Dendritic cell treated with granulocyte-macrophage colony-stimulating factor and Interleukin-4, amounts not matched to agents 40 ng/mL and 50 ng/mL, for 4 days (primary cell): ENCODE results near the gene CBLC.
A peak's percentile ranks its signal among the peaks of the same experiment; 100 is the strongest.

ENCODE experiments used
- H3K27ac Mint-ChIP-seq: one replicate; pipeline ENCODE4 v1.8.0; 2022; ENCODE audit warnings: mild to moderate bottlenecking, mixed read lengths
- H3K27me3 Mint-ChIP-seq: one replicate; pipeline ENCODE4 v1.8.0; 2022; ENCODE audit warnings: mild to moderate bottlenecking, mixed read lengths
- H3K36me3 Mint-ChIP-seq: one replicate; pipeline ENCODE4 v1.8.0; 2022; ENCODE audit warnings: low read depth, mixed read lengths
- H3K4me1 Mint-ChIP-seq: one replicate; pipeline ENCODE4 v1.8.0; 2022; ENCODE audit warnings: low read depth, mixed read lengths
- H3K4me3 Mint-ChIP-seq: one replicate; pipeline ENCODE4 v1.8.0; 2022; ENCODE audit warnings: mild to moderate bottlenecking, moderate library complexity, mixed read lengths
- H3K9me3 Mint-ChIP-seq: one replicate; pipeline ENCODE4 v1.8.0; 2022; ENCODE audit warnings: mixed read lengths
- intact Hi-C: fragments of 100-400 bp; cut with micrococcal nuclease; formaldehyde crosslinking; loops from one replicate; pipeline ENCODE4 v1.15.0; 2022

The CBLC gene

DNA sequence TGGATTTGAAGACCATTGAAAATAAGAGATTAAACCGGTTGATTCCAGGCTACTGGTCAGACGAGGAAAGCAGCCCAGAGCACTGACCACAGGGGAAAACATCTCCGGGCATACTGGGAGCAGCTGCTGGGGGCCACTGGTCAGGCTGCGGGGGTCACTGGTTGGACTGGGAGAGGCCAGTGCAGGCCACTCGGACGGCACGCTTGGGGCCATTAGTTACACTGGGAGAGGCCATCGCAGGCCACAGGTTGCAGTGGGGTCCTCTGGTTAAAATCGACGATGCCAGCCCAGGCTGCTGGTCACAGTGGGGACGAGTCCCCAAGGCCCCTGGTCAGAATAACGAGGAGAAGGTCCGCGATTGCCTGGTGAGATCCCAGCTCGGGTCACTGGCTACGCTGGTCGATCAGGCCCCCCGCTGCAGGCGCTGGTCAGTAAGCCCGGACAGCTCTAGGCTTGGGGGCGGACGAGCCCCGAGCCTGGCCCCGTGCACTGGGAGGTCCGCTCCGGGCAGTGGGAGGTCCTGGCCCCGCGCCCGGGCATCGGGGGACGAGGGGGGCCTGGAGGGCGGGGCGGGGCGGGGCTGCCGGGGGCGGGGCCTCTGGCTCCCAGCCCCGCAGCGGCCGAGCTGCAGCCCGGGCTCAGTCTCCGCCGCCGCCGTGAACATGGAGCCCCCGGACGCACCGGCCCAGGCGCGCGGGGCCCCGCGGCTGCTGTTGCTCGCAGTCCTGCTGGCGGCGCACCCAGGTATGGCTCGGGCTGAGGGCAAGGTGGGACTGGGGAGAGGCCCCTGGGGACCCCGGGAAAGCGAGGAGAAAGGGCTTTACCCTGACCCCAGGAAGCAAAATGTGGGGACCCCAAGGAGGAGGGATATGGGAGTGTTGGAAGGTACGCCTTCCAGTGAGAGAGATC is 31.0 kb downstream of the CBLC start, which contains the start of gene BCAM:
TSS of gene BCAM (plus strand) at position 641 of the 909 bp plus-strand sequence. CDS start at position 663, 22 bp downstream.
- Mint-ChIP-seq H3K4me1 (peaks cover 25% of the 10 kb centered on the region), H3K36me3 (no peaks in the 10 kb centered on the region), H3K9me3 (no peaks in the 10 kb centered on the region), H3K27me3 (peaks cover 57% of the 10 kb centered on the region), H3K4me3 (peak within 1 kb of the TSS; percentile 68), H3K27ac (no peak within 1 kb of the TSS)
- intact Hi-C loops, result no loop called here

DNA sequence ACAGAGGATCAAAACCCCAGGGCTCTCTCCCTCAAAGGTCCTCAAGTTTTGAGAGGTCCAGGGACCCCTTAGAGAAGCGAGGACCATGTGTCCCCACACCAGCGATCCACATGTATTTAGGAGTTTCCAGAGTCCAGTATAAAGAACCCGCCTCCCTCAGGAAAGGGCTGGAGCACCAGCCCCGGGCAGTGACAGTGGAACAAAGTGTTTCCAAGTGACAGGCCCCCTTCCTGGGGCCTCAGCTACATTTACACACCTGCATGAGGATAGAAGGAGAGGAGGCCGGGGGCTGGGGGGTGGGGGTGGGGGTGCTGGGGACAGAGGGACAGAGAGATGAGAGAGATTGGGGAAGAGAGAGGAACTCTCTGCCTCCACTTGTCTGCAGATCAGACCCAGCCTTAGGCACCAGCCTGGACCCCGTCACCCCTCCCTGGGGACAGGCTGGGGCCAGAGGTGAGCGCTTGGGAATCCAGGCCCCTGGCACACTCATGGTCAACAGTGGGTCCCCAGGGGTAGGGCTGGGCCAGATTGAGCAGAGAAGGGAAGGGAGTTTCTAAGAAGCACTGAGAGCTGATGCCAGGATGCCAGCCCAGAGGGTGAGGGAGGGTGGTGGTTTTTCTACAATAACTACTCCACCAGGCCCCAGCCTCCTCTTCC is 32.0 kb downstream of the CBLC start:
- Mint-ChIP-seq H3K9me3 (no peaks in the 10 kb centered on the region), H3K27me3 (peaks cover 49% of the 10 kb centered on the region), H3K27ac (no peak overlapping the region), H3K4me1 (peaks cover 35% of the 10 kb centered on the region), H3K4me3 (peak overlapping the region; percentile 68), H3K36me3 (no peaks in the 10 kb centered on the region)
- intact Hi-C loops, result no loop called here

DNA sequence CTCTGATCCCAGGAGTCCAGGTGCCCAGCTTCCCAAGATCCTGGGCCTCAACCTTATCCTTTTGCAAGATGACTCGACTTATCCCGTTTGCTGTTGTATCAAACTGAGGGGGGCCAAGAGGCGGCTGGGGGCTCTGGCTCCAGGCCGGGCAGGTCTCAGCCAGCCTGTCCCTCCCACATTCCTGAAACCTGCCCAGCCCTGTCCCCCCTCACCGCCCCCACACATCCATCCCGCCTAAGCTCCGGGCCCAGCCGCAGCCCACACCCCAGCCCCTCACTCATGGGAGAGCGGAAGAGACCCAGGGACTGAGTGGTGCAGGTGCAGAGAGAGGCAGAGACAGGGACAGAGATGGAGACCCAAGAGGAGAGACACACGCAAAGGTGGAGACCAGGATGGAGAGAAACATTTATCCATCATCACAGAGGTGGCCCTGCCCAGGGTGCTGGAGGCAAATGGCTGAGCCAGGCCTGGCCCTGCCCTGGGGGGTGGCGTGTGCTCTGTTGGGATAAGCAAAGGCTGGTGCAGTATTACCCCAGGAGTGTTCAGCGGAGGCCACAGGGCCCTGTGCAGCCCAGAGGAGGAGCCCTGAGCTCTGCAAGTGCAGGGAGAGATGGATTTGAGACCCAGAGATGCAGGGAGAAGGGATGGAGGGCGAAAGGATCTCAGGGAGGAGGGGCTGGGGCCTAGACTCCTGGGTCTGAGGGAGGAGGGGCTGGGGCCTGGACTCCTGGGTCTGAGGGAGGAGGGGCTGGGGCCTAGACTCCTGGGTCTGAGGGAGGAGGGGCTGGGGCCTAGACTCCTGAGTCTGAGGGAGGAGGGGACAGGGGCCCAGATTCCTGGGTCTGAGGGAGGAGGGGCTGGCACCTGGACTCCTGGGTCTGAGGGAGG is 32.8 kb downstream of the CBLC start:
- intact Hi-C loops, result no loop called here
- no peak overlapping the region for H3K4me3 Mint-ChIP-seq
- H3K27me3 Mint-ChIP-seq, result peaks cover 48% of the 10 kb centered on the region

DNA sequence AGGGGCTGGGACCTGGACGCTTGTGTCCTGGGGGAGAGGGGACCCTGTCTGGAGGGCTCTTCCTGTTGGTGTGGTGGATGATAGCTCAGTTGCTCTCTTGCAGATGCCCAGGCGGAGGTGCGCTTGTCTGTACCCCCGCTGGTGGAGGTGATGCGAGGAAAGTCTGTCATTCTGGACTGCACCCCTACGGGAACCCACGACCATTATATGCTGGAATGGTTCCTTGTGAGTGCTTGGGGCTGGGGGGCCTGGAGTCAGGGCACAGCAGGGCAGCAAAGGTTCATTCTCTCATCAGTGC is 33.4 kb downstream of the CBLC start:
- H3K4me3 Mint-ChIP-seq, result no peak overlapping the region

More for the DNA sequence above, 32.8 kb downstream of the CBLC start:
- Mint-ChIP-seq H3K36me3 (no peaks in the 10 kb centered on the region), H3K4me1 (peaks cover 37% of the 10 kb centered on the region), H3K27ac (peak overlapping the region; percentile 22), H3K9me3 (no peaks in the 10 kb centered on the region)

DNA sequence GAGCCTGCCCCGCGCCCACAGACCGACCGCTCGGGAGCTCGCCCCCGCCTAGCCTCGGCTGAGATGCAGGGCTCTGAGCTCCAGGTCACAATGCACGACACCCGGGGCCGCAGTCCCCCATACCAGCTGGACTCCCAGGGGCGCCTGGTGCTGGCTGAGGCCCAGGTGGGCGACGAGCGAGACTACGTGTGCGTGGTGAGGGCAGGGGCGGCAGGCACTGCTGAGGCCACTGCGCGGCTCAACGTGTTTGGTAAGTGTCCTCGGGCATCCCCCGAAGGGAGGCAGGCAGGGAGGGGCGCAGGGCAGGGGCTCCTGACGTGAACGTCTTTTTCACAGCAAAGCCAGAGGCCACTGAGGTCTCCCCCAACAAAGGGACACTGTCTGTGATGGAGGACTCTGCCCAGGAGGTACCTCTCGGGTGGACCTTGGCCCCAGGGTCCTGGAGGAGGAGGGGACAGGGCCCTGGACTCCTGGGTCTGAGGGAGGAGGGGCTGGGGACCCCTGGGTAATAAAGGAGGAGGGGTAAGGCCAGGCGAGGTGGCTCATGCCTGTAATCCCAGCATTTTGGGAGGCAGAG is 34.5 kb downstream of the CBLC start:
- Mint-ChIP-seq H3K4me1 (peaks cover 30% of the 10 kb centered on the region), H3K27ac (no peak overlapping the region), H3K36me3 (no peaks in the 10 kb centered on the region), H3K9me3 (no peaks in the 10 kb centered on the region), H3K4me3 (no peak overlapping the region), H3K27me3 (peaks cover 40% of the 10 kb centered on the region)
- intact Hi-C loops, result no loop called here

More for the DNA sequence above, 33.4 kb downstream of the CBLC start:
- Mint-ChIP-seq H3K9me3 (no peaks in the 10 kb centered on the region), H3K27ac (no peak overlapping the region), H3K4me1 (peaks cover 37% of the 10 kb centered on the region), H3K27me3 (peaks cover 48% of the 10 kb centered on the region), H3K36me3 (no peaks in the 10 kb centered on the region)
- intact Hi-C loops, result no loop called here

DNA sequence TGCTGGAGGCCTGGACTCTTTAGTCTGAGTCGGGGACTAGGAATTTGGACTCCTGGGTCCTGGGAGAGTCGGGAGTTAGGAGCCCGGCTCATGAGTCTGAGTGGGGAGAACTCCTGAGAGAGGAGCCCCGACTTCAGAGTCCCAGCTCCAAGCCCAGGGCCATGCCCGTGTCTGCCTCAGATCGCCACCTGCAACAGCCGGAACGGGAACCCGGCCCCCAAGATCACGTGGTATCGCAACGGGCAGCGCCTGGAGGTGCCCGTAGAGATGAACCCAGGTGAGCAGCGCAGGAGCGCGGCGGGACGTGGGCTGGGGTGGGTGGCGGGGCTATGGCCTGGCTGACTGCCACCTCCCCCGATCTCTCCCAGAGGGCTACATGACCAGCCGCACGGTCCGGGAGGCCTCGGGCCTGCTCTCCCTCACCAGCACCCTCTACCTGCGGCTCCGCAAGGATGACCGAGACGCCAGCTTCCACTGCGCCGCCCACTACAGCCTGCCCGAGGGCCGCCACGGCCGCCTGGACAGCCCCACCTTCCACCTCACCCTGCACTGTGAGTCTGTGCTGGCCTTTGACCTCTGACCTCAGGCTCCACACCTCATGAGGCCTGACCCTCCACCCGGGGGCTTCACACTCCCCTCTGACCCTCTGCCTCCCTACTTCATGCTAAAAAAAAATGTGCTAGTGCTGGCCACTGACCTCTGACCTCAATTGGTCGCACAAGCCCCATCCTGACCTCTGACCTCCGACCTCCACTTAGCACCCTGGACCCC is 35.6 kb downstream of the CBLC start:
- H3K27ac Mint-ChIP-seq, result peak overlapping the region; percentile 3
- H3K27me3 Mint-ChIP-seq, result peaks cover 42% of the 10 kb centered on the region
- H3K4me3 Mint-ChIP-seq, result no peak overlapping the region

DNA sequence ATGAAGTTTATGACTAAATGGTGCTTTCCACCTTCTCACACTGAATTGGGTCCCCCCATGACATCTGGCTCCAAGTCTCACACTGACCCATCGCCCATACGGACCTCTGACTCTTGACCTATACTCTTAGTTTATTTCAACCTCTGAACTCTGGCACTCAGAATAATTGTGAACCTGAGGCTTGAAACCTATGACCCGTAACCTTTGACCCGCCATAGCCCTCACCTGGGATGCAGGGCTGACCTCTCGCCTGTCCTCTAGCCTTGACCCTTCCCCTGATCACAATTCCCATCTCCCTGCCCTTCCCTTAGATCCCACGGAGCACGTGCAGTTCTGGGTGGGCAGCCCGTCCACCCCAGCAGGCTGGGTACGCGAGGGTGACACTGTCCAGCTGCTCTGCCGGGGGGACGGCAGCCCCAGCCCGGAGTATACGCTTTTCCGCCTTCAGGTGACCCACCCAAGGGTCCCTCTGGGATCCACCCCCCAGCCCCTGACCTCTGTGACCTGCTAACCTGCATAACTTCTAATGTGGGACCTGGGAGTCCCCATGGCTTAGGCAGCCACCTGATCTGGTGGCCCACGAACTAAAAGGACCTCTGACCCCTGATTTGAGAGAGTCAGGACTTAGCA is 36.3 kb downstream of the CBLC start:
- intact Hi-C loops, result no loop called here
- Mint-ChIP-seq H3K36me3 (no peaks in the 10 kb centered on the region), H3K4me3 (no peak overlapping the region), H3K4me1 (peaks cover 20% of the 10 kb centered on the region), H3K9me3 (no peaks in the 10 kb centered on the region), H3K27ac (peak overlapping the region; percentile 3), H3K27me3 (peaks cover 43% of the 10 kb centered on the region)

More for the DNA sequence above, 35.6 kb downstream of the CBLC start:
- Mint-ChIP-seq H3K9me3 (no peaks in the 10 kb centered on the region), H3K36me3 (no peaks in the 10 kb centered on the region), H3K4me1 (peaks cover 27% of the 10 kb centered on the region)
- intact Hi-C loops, result no loop called here

DNA sequence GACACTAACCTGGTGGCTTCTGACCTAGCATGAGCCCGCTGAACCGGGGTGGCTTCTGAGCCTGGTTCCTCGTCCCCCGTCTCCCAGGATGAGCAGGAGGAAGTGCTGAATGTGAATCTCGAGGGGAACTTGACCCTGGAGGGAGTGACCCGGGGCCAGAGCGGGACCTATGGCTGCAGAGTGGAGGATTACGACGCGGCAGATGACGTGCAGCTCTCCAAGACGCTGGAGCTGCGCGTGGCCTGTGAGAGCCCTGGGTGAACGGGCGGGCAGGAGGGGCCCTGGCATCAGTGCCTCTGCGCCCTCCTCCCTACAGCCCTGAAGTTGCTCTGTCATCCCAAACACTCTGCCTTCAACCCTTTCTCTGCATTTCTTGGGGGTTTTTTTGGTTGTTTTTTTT is 36.8 kb downstream of the CBLC start:
- Mint-ChIP-seq H3K27me3 (peaks cover 43% of the 10 kb centered on the region), H3K27ac (peak overlapping the region; percentile 3), H3K4me1 (peaks cover 15% of the 10 kb centered on the region), H3K9me3 (no peaks in the 10 kb centered on the region), H3K4me3 (no peak overlapping the region), H3K36me3 (no peaks in the 10 kb centered on the region)
- intact Hi-C loops, result no loop called here

DNA sequence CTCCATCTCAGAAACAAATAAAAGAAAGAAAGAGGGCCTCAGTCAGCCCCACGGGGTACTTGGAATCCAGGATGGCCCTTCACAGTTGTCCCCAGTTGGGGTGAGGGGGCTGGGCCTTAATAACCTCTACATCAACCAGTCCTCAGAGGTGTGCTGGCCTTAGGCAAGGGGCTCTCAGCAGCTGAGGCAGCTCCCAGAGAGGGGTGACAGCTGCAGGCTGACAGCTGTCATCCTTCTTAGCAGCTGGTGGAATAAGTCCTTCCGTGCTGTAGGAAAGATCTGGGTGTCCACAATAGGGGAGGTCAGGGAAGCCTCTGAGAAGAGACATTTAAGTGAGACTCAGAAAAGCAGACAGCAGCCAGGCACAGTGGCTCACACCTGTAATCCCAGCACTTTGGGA is 38.6 kb downstream of the CBLC start:
- no peak overlapping the region for H3K4me3 Mint-ChIP-seq
- H3K27ac Mint-ChIP-seq, result no peak overlapping the region
- no peaks in the 10 kb centered on the region for H3K9me3 Mint-ChIP-seq
- intact Hi-C loops, result no loop called here
- H3K4me1 Mint-ChIP-seq, result peaks cover 23% of the 10 kb centered on the region
- H3K36me3 Mint-ChIP-seq, result no peaks in the 10 kb centered on the region
- H3K27me3 Mint-ChIP-seq, result peaks cover 37% of the 10 kb centered on the region

DNA sequence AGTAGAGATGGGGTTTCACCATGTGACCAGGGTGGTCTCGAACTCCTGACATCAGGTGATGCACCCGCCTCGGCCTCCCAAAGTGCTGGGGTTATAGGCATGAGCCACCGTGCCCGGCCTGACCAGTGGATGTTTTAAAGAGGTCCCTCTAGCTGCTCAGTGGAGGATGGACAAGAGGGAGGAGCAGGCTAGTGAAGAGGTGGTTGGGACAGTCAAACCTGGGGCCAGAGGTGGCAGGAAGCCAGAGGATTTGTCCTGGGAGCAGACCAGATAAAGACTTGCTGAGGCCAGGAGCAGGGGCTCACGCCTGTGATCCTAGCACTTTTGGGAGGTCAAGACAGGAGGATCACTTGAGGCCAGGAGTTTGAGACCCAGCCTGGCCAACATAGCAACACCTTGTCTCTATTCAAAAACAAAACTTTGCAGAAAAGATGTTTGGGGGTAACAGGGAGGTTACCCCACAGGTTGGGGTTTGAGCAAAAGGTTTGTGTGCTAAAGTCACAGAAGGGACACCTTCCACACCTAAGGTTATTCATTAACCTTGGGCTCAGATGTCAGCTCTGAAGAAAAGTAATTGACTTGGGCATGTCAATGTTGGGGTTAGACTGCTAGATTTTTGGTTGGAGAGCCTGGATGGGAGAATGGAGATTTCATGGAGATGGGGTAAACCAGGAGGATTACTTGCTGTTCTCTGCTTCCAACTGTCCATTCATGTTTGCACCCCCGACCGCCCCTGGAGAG is 40.2 kb downstream of the CBLC start:
- Mint-ChIP-seq H3K4me3 (no peak overlapping the region), H3K4me1 (peaks cover 36% of the 10 kb centered on the region), H3K36me3 (no peaks in the 10 kb centered on the region), H3K27ac (peak overlapping the region; percentile 35), H3K9me3 (no peaks in the 10 kb centered on the region), H3K27me3 (peaks cover 32% of the 10 kb centered on the region)
- intact Hi-C loops, result no loop called here

DNA sequence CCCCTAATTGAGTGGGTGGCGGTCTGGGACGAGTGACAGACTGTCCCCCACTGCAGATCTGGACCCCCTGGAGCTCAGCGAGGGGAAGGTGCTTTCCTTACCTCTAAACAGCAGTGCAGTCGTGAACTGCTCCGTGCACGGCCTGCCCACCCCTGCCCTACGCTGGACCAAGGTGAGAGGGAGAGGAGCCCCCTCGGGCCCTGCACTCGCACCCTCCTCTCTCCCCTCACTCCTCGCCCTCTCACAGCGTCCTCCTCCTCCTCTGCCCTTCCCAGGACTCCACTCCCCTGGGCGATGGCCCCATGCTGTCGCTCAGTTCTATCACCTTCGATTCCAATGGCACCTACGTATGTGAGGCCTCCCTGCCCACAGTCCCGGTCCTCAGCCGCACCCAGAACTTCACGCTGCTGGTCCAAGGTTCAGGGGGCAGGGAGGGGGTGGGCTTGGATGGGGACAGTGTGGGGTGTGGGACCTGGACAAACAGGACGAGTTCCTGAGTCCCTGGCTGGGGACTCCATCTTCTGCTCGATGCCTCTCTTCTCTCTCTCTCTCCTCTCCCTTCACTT is 40.9 kb downstream of the CBLC start:
- Mint-ChIP-seq H3K27me3 (peaks cover 32% of the 10 kb centered on the region), H3K27ac (peak overlapping the region; percentile 35), H3K9me3 (no peaks in the 10 kb centered on the region), H3K4me3 (no peak overlapping the region), H3K36me3 (no peaks in the 10 kb centered on the region), H3K4me1 (peaks cover 42% of the 10 kb centered on the region)
- intact Hi-C loops, result no loop called here

DNA sequence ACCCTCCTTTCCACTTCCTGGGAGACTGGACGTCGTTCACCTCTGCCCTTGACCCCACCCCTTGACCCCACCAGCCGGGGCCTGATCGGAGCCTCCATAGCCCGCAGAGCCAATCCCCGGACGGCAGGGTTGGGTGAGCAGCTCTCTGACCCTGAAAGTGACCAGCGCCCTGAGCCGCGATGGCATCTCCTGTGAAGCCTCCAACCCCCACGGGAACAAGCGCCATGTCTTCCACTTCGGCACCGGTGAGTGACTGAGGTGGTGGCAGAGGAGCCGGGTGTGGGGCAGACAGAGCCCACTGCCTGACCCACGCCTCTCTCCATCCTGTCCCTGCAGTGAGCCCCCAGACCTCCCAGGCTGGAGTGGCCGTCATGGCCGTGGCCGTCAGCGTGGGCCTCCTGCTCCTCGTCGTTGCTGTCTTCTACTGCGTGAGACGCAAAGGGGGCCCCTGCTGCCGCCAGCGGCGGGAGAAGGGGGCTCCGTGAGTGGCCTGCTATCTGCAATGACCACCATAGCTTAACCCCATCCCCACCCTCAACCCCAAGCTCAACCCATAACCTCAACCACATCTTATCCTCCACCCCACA is 41.6 kb downstream of the CBLC start:
- Mint-ChIP-seq H3K36me3 (no peaks in the 10 kb centered on the region), H3K27ac (no peak overlapping the region), H3K4me1 (peaks cover 35% of the 10 kb centered on the region), H3K4me3 (no peak overlapping the region), H3K9me3 (no peaks in the 10 kb centered on the region), H3K27me3 (peaks cover 32% of the 10 kb centered on the region)
- intact Hi-C loops, result no loop called here
